RCC 7860 (cell line): Measurements from ENCODE around the gene GPR149.

Source experiments
- DNase-seq: peaks from one replicate; pipeline ENCODE4 v3.0.0-alpha.2; 2015; ENCODE audit warnings: low spot score
- FAIRE-seq: peaks from 2 replicates; lab custom pipeline; 2012; peaks lifted over from hg19 to GRCh38; lab: Jason Lieb, UNC

Gene GPR149

DNA sequence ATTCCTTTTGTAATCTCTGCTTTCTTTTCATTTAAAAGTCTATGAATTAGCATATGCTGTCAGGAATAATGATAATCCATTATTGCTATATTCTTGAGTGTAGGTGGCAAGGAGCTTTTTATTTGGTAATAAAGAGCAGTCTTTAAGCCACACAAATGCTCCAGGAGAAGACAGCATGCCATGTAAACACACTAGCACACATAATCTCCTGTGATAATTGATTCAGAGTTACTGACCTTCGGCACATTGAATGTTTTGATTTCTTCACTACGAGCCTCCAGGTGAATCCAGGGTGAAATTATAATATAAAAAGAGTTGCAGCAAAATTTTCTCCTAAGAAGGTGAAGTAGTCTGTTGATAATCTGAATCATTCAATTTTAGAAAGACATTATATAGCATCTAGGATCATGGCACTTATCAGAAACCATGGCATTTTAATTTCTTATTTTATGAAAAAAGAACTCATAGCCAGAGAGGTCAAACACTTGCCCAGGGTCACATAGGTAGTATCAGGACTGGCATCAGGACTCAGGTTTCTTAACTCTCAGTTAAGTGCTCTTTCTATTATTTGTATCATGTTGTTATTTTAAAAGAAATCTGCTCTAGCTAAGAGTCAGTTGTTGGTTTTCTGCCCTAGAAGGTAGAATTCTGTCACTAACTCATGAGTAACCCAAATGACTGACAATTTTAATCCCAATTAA is 84.4 kb downstream of the GPR149 start:
- no peak for DNase-seq
- no peak for FAIRE-seq

DNA sequence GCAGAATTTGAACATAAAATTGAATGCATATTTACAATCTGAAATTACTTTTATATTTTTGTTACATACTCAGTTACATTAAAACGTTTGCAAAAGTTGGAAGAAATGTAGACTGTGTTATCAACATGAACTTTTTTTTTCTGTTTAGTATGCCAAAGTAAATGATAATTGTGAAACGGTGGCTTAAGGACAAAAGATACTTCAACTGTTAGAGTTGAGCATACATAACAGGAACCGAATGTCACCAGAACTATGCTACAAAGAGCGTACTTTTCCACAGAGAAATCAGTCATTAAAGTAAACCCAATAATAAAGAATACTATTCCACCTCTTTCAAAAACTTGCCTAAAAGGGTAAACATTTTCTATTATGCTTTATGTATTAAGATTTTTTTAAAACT is 91.4 kb downstream of the GPR149 start:
- DNase-seq, result no peak
- FAIRE-seq, result no peak

DNA sequence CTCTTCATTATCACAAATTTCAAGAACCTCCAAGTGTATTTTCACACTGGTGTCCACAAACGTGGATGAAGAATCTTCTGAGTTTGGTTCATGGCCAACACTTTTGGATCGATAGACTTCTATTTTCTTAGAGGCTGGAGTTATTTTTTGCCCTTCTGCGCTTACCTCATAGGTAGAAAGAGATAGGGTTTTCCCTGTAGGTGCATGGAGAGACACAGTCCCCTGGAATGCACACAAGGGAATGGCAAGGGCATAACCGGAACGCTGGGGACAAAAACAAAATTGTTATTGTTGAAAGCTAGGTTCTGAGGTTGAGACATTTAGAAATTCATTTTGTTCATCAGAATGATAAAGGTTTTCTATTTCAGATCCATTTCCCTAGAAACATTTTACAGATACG is 92.0 kb downstream of the GPR149 start:
- DNase-seq (no peak), FAIRE-seq (no peak)

DNA sequence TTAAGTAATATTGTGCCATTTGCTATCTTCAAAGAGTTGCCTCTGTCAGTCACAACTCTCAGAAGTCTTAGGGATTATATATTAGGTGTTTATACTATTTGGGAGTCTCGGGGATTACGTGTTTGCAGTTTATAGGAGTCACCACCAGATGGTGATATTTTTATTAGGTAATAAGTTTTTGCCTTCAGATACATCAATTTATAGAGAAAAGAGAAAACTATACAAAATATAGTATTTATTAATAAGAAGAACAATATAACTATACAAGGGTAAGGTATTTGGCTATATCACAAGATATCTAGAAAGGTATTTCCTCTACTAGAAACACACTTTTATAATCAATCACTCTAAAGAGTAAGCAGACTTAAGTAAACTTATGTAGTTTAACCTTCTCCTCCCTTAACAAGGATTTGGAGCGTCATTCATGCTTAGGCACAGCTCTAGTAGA is 95.0 kb downstream of the GPR149 start:
- FAIRE-seq (peak; percentile 76), DNase-seq (peak; percentile 43)

DNA sequence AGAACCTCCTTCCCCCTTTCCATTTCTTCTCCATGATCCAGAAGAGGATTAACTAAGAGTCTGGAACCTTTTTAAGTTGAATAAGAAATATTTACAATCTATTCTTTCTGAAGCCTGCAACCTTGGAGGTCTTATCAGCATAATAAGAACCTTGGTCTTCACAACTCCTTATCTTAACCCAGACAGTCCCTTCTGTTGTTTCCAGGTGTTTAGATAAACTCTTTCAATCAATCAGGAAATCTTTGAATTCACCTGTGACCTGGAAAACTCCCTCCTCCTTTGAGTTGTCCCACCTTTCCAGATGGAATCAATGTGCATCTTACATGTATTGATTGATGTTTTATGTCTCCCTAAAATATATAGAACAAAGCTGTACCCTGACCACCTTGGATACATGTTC is 102.1 kb downstream of the GPR149 start:
- FAIRE-seq, result no peak
- no peak for DNase-seq

DNA sequence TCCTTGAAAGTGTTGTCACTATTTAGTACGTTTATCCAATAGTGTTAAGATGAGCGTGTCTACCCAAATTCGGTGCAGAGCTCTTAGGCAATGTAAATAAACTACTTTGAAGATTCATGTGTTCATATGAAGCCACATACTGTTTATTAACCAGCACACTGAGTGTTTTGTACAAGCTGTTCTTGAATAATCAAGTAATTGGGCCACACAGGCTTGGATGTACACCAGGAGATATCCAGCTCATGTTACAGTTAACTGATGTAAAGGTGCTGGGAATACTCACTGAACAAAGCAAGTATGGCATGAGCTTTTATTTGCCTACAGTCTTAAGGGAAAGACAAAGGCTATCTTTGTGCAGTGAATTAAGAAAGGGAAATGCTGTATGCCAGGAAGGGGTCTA is 105.1 kb downstream of the GPR149 start:
- FAIRE-seq (no peak), DNase-seq (no peak)

DNA sequence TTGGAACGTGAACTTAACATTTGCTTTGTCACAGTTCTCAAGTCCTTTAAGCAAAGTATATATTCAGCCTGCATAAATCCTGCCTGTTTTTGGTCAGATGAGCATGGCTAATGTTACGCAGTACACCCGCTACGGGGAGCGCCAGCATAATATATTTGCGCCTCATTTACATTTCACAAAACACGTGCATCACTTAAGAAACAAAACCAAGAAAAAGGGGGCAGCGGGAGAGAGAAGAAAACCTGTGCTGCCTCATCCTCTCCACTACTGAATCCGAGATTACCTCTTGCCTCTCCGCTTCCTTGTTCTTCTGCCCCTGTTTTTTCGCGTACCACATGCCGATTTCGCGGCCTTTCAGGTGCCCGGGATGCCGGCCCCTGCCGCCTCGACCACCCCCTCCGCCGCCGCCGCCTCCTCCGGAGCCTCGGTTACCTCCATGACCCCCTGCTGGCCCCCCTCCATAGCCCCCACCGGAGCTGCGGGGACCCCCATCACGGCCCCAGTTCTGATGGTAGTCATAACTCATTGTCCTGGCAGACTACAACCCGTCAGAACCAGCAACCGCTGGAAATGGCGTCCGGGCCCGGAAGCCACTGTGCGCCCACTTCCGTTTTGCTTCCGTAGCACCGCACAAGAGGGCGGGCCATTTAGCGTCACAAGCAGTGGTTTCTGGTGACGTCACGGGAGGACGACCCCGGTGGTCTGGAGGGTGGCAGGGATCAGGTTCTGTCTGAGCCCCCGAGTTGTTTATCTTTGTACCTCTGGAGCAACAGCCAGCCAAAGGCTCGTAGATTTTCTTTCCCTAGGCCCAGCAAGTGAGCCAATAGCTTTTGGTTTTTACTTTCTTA is 105.9 kb downstream of the GPR149 start, which contains the start of gene DHX36:
DHX36 (minus strand) TSS at position 597 of the 848 bp plus-strand sequence; CDS start at position 526, 71 bp downstream.
- FAIRE-seq, result no peak

DNA sequence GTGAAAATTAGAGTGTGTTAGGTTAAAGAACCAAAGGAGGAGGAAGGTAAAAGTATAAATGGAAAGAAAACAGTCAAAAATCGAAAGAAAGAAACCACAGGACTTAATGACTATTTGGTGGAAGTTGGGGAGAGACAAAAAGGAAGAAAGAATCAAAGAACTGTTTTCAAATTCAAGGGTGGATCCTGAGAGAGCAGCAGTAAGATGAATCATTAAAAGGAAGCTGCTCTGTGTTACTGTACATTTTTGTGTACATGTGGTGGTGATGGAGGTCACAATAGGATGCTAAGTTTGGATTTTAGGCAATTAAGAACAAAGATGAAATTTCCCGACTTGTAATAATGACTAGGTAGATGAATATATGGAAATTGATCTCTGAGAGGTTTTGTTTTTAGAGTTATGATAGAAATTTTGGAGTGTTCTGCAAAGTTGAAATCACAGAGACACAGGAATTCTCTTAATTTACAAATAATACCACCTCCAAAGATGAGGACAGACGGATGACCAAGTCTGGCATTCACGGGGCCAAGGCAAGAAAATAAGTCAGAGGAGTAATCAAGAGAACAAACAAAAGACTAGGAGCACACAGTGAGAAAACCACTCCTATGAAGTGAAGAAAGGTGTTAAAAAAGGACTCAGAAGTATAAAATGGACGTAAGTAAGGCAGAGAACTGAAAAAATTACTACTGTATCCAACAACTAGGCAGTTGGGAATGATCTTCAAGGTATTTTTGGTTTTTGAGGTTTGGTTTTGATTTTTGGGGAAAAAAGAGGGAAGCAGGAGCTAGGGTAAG is 112.8 kb downstream of the GPR149 start:
- FAIRE-seq (no peak), DNase-seq (no peak)

More for the DNA sequence above, 105.9 kb downstream of the GPR149 start, which contains the start of gene DHX36:
- DNase-seq, result peak; percentile 65

DNA sequence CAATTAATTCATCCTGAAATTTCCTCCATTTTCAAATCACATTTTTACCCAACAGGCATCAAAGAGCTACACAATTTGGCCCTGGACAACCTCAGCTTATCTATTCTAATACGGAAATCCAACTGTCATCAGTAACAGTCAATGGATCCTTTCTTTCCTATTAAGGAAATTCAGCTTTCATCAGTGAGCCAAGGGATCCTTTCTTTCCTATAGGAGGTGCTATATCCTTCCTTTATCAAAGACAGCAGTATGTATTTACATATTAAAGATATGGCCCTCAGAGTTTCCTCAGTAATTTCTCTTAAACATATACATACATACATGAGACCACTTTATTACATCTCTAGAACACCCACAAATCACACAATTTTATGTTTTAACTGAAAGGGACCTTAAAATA is 115.8 kb downstream of the GPR149 start:
- FAIRE-seq, result no peak

DNA sequence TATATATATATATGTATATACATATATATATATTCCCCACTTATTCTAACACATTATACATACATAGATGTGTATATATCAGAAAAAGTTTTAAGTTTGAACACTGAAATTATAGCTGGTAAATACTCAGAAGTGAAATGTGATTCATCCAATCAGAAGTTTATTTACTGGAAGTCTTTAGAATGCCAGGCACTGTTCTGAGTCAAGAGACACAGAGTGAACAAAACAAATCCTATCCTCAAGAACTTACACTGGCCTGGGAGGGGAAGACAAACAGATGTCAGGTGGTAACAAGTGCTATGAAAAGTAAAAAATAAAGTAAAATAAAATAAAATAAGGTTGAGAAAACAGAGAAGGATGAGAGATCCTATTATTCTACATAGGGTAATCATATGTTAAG is 119.2 kb downstream of the GPR149 start:
- DNase-seq (no peak), FAIRE-seq (no peak)

More for the DNA sequence above, 115.8 kb downstream of the GPR149 start:
- DNase-seq, result no peak

DNA sequence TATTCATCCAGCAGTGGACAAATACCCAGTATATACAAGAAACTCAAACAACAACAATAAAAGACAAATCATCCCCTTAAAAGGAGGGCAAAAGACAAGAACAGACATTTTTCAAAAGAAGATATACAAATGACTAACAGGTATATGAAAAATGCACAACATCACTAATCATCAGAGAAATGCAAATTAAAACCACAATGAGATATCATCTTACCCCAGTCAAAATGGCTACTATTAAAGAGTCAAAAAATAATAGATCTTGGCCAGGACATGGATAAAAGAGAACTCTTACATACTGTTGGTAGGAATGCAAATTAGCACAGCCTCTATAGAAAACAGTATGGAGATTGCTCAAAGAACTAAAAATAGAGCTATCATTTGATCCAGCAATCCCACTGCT is 122.6 kb downstream of the GPR149 start:
- no peak for DNase-seq
- no peak for FAIRE-seq

DNA sequence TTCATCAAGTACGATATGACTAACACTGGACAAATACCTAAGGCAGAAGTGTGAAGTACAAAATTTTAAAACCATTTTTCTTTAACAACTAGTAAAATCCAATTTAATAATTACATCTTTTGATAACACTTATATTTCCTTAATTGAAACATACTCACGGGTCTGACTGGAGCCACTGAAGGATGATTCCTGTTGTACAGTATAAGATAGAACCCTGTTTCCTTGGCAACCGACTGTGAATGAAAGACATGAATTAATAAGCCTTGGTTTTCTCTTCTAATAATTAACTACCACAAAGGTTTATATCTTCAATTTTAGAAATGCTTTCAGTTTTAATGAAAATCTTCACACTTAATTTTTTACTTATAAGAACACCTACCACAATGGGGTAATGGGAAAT is 125.1 kb downstream of the GPR149 start:
- peak; percentile 10 for FAIRE-seq
- no peak for DNase-seq

DNA sequence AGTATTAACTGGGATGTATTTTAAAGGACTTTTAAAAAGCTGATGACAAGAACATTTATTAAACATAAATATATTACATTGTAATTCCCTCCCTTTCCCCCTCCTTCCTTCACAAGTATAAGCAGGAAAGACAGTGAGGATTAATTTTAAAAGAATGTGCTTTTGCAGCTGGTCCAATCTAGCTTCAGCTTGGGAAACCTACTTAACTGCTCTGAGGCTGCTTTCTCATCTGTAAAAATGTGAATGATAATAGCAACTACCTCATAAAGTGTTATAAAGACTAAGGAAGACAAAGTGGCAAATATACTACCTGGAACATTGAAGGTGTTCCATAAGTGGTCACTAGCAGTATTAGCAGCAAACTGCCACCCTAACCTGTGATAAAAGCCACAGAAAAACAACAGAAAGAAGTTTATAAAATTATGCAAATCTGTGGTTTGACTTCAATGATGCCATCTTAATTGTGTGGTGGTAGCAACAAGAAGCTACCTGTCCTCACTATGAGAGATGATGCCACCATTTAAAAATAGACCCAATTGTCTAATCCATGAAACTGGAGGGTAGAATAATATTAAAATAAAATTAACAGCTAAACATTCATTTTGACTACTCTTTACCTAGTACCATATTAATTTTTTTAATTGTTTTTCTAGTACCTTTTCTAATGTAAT is 125.7 kb downstream of the GPR149 start:
- FAIRE-seq, result no peak
- no peak for DNase-seq

DNA sequence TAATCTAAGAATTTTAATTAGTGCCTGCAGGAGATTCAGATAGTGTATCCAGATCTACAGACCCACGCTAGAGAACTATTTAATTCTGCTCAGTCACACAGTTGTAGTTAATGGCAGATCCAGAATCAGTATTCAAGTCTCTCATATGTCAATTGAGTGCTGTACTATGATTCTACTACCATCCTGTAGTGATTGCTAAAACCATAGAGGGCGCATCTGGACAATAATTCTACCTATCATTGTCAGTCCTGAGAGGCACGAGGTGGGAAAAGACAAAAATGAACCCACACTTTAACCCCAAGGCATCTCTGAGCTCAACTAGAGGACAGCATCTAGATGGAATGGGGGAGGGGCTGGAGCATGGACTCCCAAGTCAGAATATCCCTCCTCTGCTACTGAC is 128.4 kb downstream of the GPR149 start:
- DNase-seq (no peak), FAIRE-seq (no peak)

DNA sequence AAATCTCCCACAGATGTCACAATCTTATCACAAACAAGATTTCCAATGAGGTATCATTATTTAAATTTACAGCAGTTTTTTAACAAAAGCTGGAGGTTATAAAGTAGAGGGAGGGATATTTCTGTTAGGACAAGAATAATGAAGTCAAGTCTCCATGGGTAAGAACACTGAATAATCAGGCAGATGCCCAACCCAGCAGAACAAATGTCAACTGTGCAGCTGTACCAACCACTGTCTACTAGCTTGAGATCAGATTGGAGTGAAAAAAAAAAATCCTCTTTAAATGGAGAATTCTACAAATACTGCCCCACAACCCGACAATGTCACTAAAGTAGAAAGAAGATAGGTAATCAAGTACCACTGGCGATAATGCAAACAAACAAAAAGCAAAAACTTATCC is 136.0 kb downstream of the GPR149 start:
- no peak for DNase-seq
- FAIRE-seq, result no peak

DNA sequence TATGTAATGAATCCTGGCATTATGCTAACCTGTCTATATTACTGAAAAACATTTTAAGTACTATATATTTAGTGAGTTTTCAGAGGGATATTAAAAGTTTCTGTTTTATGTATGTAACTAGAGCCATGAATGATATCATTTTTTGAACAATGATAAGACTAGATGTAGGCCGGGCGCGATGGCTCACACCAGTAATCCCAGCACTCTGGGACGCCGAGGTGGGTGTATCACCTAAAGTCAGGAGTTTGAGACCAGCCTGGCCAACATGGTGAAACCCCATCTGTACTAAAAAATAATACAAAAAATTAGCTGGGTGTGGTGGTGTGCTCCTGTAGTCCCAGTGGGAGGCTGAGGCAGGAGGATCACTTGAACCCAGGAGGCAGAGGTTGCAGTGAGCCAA is 139.8 kb downstream of the GPR149 start:
- FAIRE-seq, result no peak
- no peak for DNase-seq
